A549 (cell line): ENCODE results near the gene TRAF3IP1.

Experiments
- NR3C1 ChIP-seq: fragments of >200 bp; sonication (Bioruptor Twin); formaldehyde crosslinking; IDR thresholded peaks from 3 replicates; pipeline ENCODE4 v1.6.1; 2017
- POLR2A ChIP-seq: IDR thresholded peaks from 2 replicates; pipeline ENCODE4 v1.6.1; 2012; ENCODE audit warnings: mild to moderate bottlenecking, low read length
- POLR2AphosphoS2 ChIP-seq: conservative IDR thresholded peaks from 2 replicates; pipeline ENCODE4 v1.6.1; 2012; ENCODE audit warnings: low read length, improper control_type of control experiment, inconsistent platforms
- RAD21 ChIP-seq, 2 experiments: fragments of >200 bp in 1 of 2; sonication (Bioruptor Twin) in 1 of 2; formaldehyde crosslinking in 1 of 2; IDR thresholded peaks in 1 of 2; conservative IDR thresholded peaks in 1 of 2; 2 replicates in 1 of 2; 3 replicates in 1 of 2; pipeline ENCODE4 v1.6.1; 2012 to 2018; ENCODE audit warnings: inconsistent platforms in 1 of 2
- TF ChIP-seq, protein P1 (sequence below): fragments of >200 bp; sonication (Bioruptor Twin); formaldehyde crosslinking; IDR thresholded peaks from 3 replicates; pipeline ENCODE4 v1.5.1; 2016
- TF ChIP-seq, protein P2 (sequence below): fragments of 150-350 bp; IDR thresholded peaks from 2 replicates; pipeline ENCODE4 v1.6.1; 2014; ENCODE audit warnings: low read depth, mild to moderate bottlenecking, low read length

DNA sequence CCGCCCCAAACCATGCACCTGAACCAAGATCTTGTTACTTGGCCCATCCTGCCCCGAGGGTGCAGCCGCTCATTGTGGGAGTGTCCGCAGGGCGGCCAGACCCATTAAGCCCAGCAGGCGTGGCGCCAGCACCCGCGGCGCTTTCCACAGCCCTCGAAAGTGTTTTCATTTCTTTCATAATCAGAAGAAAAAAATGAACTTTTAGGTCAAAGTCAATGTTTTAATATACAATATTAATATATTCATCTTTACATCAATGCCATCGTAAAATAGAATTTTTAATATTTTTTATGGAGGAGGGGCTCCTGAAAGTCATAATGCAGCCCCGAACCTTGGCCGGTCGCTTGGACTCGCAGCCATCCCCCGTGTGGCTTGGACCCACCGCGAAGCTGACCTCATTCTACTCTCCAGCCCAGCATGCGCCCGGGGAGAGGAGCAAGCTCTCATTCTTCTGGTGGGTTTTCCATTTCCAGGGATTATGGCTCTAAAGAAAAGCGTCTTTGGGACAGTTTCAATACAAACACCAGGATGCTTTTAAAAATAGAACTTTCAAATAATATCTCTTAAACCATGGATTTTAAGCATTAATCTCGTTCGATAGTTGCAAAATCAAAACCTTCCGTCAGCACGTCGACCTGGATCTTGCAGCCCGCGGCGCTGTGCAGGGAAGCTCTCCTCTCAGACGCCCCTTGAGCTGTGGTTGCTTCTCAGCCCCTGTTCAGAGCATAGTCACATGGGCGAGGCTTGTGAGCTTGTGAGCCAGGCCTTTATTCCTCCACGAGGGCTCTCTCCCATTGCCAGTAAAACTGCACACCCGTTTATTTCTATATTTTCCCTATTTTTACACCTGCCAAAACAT, 89.3 kb downstream of the TRAF3IP1 start:
- TF ChIP-seq POLR2AphosphoS2, result no peak
- TF ChIP-seq, protein P1, sequence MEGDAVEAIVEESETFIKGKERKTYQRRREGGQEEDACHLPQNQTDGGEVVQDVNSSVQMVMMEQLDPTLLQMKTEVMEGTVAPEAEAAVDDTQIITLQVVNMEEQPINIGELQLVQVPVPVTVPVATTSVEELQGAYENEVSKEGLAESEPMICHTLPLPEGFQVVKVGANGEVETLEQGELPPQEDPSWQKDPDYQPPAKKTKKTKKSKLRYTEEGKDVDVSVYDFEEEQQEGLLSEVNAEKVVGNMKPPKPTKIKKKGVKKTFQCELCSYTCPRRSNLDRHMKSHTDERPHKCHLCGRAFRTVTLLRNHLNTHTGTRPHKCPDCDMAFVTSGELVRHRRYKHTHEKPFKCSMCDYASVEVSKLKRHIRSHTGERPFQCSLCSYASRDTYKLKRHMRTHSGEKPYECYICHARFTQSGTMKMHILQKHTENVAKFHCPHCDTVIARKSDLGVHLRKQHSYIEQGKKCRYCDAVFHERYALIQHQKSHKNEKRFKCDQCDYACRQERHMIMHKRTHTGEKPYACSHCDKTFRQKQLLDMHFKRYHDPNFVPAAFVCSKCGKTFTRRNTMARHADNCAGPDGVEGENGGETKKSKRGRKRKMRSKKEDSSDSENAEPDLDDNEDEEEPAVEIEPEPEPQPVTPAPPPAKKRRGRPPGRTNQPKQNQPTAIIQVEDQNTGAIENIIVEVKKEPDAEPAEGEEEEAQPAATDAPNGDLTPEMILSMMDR, result no peak
- TF ChIP-seq POLR2A, result no peak
- no peak for TF ChIP-seq RAD21 (conservative IDR thresholded peaks at IDR 0.05 in 1 of 2, IDR thresholded peaks at IDR 0.05 in 1 of 2)
- TF ChIP-seq, protein P2, sequence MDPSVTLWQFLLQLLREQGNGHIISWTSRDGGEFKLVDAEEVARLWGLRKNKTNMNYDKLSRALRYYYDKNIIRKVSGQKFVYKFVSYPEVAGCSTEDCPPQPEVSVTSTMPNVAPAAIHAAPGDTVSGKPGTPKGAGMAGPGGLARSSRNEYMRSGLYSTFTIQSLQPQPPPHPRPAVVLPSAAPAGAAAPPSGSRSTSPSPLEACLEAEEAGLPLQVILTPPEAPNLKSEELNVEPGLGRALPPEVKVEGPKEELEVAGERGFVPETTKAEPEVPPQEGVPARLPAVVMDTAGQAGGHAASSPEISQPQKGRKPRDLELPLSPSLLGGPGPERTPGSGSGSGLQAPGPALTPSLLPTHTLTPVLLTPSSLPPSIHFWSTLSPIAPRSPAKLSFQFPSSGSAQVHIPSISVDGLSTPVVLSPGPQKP, result no peak
- TF ChIP-seq NR3C1, result no peak
